HCT116 (cell line): ENCODE results near the gene CBLC.

ENCODE experiments used
- CEBPB ChIP-seq: IDR thresholded peaks from 2 replicates; pipeline ENCODE4 v1.6.1; 2012; ENCODE audit warnings: low read depth
- EZH2 ChIP-seq: fragments of 200-600 bp; sonication (generic); IDR thresholded peaks from 2 replicates; pipeline ENCODE4 v1.6.1; 2017; ENCODE audit warnings: antibody characterized with exemption, mixed run types
- EZH2phosphoT487 ChIP-seq: fragments of 200-600 bp; IDR thresholded peaks from 2 replicates; pipeline ENCODE4 v1.6.1; 2018; ENCODE audit warnings: antibody characterized with exemption, borderline replicate concordance
- JUND ChIP-seq: IDR thresholded peaks from 2 replicates; pipeline ENCODE4 v1.6.1; 2012
- POLR2A ChIP-seq: IDR thresholded peaks from 2 replicates; pipeline ENCODE4 v1.7.0; 2011; ENCODE audit warnings: borderline replicate concordance; ENCODE audit not compliant: insufficient read depth, insufficient read length; ENCODE audit errors: extremely low read depth
- POLR2AphosphoS5 ChIP-seq: IDR thresholded peaks from 2 replicates; pipeline ENCODE4 v1.6.1; 2011; ENCODE audit warnings: mild to moderate bottlenecking, low read depth, low read length, moderate library complexity
- RAD21 ChIP-seq: IDR thresholded peaks from 2 replicates; pipeline ENCODE4 v1.6.1; 2012; ENCODE audit warnings: low read depth, mild to moderate bottlenecking
- SIN3A ChIP-seq: IDR thresholded peaks from 2 replicates; pipeline ENCODE4 v1.6.1; 2012; ENCODE audit warnings: low read depth
- SP1 ChIP-seq: IDR thresholded peaks from 2 replicates; pipeline ENCODE4 v1.6.1; 2012; ENCODE audit warnings: low read depth
- TF ChIP-seq, protein P1 (sequence below): IDR thresholded peaks from 2 replicates; pipeline ENCODE4 v1.6.1; 2012
- TF ChIP-seq, protein P2 (sequence below), 3 experiments: fragments of 200-600 bp in 1 of 3; sonication (generic) in 1 of 3; IDR thresholded peaks in 2 of 3; conservative IDR thresholded peaks in 1 of 3; 2 replicates each; pipeline ENCODE4 v1.5.1; 2012 to 2017; ENCODE audit warnings: low read depth in 2 of 3, low read length in 2 of 3, antibody characterized with exemption in 1 of 3, borderline replicate concordance in 1 of 3, control low read depth in 1 of 3, mild to moderate bottlenecking in 1 of 3, mixed read lengths in 1 of 3, mixed run types in 1 of 3, moderate library complexity in 1 of 3; ENCODE audit not compliant: insufficient read depth in 1 of 3
- TF ChIP-seq, protein P3 (sequence below): IDR thresholded peaks from 2 replicates; pipeline ENCODE4 v1.6.1; 2011; ENCODE audit warnings: mild to moderate bottlenecking, low read length, moderate library complexity; ENCODE audit not compliant: insufficient replicate concordance; ENCODE audit errors: extremely low read depth
- TF ChIP-seq, protein P4 (sequence below): IDR thresholded peaks from 2 replicates; pipeline ENCODE4 v1.6.1; 2012; ENCODE audit warnings: low read depth

DNA sequence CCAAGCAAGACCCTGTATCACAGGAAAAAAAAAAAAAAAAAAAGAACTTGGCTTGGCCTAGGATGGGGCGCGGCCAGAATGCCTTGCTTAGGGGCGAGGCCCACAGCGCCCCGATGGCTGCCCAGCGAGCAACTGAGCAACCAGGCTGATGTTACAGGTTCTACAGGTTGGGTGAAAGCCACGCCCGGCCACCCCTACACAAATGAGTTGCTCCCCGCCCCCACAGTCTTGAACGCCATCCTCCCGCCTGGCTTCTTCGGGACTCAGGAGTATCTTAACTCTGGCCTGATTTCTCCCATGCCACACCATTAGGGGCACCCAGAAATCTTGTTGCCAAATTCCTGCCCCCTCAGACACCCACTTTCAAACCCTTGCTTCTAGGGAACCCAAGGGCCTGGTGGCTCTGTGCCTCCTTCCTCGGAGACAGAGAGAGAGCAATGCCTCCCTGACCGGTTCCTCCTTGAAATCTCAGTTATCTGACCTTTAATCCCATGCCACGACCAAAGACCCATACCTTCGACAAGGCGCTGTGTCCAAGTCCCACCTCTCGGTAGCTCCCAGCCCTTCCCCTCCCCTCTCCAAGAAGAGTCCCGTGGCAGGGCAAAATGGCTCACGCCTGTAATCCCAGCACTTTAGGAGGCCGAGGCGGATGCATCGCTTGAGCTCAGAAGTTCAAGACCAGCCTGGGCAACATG is 1.1 kb upstream of the CBLC start:
- TF ChIP-seq, protein P1, sequence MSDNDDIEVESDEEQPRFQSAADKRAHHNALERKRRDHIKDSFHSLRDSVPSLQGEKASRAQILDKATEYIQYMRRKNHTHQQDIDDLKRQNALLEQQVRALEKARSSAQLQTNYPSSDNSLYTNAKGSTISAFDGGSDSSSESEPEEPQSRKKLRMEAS: peak; percentile 48; the same call in 1 of the 2 replicates
- TF ChIP-seq RAD21: no peak
- no peak for TF ChIP-seq POLR2A
- TF ChIP-seq, protein P2, sequence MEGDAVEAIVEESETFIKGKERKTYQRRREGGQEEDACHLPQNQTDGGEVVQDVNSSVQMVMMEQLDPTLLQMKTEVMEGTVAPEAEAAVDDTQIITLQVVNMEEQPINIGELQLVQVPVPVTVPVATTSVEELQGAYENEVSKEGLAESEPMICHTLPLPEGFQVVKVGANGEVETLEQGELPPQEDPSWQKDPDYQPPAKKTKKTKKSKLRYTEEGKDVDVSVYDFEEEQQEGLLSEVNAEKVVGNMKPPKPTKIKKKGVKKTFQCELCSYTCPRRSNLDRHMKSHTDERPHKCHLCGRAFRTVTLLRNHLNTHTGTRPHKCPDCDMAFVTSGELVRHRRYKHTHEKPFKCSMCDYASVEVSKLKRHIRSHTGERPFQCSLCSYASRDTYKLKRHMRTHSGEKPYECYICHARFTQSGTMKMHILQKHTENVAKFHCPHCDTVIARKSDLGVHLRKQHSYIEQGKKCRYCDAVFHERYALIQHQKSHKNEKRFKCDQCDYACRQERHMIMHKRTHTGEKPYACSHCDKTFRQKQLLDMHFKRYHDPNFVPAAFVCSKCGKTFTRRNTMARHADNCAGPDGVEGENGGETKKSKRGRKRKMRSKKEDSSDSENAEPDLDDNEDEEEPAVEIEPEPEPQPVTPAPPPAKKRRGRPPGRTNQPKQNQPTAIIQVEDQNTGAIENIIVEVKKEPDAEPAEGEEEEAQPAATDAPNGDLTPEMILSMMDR (IDR thresholded peaks at IDR 0.05 in 2 of 3, conservative IDR thresholded peaks at IDR 0.05 in 1 of 3; ENCODE audit: borderline replicate concordance in 1 of 3, insufficient read depth in 1 of 3, low read depth in 2 of 3, low read length in 2 of 3): no peak
- no peak for TF ChIP-seq JUND
- peak; percentile 93 for TF ChIP-seq POLR2AphosphoS5
- TF ChIP-seq, protein P3, sequence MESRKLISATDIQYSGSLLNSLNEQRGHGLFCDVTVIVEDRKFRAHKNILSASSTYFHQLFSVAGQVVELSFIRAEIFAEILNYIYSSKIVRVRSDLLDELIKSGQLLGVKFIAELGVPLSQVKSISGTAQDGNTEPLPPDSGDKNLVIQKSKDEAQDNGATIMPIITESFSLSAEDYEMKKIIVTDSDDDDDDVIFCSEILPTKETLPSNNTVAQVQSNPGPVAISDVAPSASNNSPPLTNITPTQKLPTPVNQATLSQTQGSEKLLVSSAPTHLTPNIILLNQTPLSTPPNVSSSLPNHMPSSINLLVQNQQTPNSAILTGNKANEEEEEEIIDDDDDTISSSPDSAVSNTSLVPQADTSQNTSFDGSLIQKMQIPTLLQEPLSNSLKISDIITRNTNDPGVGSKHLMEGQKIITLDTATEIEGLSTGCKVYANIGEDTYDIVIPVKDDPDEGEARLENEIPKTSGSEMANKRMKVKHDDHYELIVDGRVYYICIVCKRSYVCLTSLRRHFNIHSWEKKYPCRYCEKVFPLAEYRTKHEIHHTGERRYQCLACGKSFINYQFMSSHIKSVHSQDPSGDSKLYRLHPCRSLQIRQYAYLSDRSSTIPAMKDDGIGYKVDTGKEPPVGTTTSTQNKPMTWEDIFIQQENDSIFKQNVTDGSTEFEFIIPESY: no peak
- TF ChIP-seq SIN3A: no peak
- no peak for TF ChIP-seq EZH2
- TF ChIP-seq EZH2phosphoT487: no peak
- TF ChIP-seq, protein P4, sequence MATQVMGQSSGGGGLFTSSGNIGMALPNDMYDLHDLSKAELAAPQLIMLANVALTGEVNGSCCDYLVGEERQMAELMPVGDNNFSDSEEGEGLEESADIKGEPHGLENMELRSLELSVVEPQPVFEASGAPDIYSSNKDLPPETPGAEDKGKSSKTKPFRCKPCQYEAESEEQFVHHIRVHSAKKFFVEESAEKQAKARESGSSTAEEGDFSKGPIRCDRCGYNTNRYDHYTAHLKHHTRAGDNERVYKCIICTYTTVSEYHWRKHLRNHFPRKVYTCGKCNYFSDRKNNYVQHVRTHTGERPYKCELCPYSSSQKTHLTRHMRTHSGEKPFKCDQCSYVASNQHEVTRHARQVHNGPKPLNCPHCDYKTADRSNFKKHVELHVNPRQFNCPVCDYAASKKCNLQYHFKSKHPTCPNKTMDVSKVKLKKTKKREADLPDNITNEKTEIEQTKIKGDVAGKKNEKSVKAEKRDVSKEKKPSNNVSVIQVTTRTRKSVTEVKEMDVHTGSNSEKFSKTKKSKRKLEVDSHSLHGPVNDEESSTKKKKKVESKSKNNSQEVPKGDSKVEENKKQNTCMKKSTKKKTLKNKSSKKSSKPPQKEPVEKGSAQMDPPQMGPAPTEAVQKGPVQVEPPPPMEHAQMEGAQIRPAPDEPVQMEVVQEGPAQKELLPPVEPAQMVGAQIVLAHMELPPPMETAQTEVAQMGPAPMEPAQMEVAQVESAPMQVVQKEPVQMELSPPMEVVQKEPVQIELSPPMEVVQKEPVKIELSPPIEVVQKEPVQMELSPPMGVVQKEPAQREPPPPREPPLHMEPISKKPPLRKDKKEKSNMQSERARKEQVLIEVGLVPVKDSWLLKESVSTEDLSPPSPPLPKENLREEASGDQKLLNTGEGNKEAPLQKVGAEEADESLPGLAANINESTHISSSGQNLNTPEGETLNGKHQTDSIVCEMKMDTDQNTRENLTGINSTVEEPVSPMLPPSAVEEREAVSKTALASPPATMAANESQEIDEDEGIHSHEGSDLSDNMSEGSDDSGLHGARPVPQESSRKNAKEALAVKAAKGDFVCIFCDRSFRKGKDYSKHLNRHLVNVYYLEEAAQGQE: no peak
- TF ChIP-seq CEBPB: no peak
- peak; percentile 74 for TF ChIP-seq SP1
